GM21526 (cell line): ENCODE results near the gene TMEM185A.
"Not testable (repeated sequence)": the region's sequence is repeated elsewhere in the genome, so short reads cannot be mapped to it uniquely, and the experiment has no call there.

Experiments used
- ATAC-seq: cut with Tn5 transposase; IDR thresholded peaks from one replicate; pipeline ENCODE4 v1.9.1; 2021; ENCODE audit warnings: moderate library complexity; ENCODE audit not compliant: unreplicated experiment, low FRiP score

The TMEM185A gene

DNA sequence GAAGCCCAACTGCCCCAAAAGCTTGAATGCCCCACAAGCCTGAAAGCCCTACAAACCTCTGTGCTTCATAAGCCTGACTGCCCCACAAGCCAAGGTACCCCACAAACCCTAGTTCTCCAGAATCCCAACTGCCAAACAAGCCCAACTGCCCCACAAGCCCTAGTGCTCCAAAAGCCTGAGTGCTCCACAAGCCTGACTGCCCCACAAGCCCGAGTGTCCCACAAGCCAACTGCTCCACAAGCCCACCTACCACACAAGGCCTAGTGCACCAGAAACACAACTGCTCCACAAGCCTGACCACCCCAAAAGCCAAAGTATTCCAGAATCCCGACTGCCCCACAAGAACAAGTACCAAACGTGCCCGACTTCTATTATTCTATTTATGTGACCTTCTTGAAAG lies 68.2 kb downstream of the TMEM185A start:
- ATAC-seq: no peak

DNA sequence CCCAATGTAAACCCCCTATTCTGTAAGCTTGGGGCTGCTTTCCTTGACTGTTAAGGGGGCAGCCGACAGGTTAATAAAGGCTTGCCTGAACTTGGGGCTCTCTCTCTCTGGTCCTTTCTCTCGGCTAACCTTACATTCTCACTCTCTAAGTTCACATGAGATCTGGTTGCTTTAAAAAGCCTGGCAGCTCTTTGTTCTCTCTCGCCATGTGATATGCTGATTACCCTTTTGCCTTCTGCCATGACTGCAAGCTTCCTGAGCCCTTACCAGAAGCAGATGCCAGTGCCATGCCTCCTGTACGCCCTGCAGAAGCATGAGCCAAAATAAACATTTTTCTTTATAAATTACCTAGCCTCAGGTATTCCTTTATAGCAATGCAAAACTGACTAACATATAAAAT lies 76.3 kb downstream of the TMEM185A start:
- not testable (repeated sequence) for ATAC-seq

DNA sequence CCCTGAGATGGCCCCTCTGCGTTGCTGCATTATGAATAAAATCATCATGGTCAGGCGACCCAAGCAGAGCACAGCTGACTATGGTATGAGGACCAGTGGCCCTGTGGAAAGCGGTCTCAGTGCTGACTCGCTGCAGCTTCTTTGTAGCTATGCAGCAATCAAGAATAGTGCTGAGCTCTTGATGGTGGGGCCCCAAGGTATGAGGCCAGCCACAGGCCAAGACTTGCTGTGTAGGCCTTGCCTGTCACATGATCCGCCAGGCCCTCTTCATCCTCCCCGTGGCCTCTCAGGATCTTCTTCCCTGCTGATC lies 79.7 kb downstream of the TMEM185A start:
- not testable (repeated sequence) for ATAC-seq

DNA sequence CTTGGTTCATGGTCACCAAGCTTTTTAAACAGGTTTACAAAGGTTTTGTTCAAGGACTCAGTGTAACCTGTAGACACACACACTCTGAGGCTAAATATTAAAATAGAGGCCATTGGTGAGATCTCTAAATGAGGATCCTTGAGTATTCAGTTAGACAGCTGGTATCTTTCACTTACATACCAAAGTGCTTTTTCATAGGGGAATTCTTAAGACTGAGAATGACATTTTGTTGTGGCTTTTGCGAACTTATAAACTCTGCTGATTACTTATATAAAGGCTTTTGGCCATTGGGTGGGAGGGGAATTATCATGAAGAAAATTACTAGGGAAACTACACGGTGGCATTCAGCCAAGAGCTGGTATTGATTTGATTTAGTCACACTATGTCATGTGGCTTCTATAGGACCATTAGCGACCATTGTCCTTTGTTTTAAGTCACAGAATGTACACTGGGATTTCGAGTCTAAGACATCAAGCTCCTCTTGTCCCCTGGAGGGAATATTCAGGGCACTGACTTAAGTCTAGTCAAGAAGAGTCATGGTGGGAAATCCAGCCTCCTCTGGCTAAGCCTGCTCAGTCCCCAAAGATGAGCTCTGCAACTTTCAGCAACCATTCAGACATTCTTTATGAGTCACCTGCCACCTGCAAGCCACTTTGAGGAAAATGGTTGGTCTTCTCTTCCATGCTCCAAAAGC lies 80.2 kb downstream of the TMEM185A start:
- ATAC-seq: not testable (repeated sequence)

DNA sequence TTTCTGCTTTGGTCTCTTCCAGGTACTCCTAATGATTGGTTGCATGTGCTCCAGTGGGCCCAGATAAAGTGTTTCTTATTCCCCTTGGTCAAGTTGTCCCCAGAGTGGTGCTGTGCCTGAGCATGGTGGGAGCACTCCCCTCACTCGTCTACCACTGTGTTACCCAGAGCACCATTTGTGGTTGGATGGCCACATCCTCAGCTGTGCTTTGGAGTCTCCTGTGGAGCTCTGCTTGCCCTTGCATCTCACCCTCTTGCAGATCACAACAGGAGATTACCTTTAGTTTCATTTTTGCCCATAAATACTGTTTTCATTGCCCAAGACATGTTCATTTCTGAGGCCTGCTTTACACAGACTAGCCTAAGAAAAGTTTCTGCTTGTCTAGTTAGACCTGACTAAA lies 81.1 kb downstream of the TMEM185A start:
- ATAC-seq: not testable (repeated sequence)

DNA sequence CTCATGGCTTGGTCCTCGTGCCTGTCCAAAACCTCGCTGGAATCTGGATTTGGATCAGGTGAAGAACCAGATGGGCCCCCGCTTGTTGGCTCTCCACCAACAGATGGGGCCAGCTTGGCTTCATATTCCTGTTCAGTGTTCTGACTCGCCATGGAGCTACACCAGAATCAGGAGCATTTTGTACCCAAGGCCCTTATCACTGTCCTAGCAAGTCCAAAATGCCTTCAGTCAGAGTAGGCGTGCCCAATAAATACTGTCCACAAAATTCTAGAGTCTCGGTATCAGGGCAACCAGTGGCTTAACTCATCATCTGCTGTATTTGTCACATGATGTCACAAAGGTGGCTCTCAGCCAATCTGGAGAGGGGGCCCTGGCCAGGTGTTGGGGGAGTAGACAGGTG lies 81.9 kb downstream of the TMEM185A start, which contains the start of gene HSFX3:
TSS of gene HSFX3 (minus strand) at position 224 of the 400 bp plus-strand sequence. CDS start at position 152, 72 bp downstream.
- ATAC-seq: not testable (repeated sequence)

DNA sequence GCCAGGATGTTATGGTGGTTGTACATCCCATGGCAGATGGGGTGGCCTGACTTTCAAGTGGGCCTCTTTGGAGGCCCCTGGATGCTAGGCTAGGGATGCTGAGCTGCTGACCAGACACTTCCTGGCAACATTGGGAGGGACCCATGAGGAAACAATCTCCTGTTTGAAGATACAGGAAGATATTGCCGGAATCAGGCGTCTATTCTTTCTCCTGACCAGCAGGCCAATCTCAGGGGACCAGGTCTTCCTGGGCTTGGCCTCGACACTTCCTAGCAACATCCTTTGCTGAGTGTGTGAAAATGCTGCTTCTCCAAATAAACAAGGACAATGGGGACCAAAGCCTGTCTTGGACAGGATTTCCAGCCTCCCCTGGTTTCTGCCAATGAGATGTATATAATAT lies 83.8 kb downstream of the TMEM185A start:
- not testable (repeated sequence) for ATAC-seq

DNA sequence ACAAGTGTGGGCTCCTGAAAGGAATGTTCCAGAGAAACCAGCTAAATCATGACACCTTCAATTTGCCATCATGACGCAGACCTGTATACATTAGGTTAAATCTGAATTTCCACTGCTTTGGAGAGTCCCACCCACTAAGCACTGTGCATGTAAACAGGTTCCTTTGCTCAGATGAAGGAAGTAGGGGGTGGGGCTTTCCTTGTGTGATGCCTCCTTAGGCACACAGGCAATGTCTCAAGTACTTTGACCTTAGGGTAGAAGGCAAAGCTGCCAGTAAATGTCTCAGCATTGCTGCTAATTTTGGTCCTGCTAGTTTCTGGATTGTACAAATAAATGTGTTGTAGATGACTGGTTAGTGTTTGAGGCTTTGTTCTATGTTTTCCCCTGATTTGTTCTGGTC lies 84.6 kb downstream of the TMEM185A start:
- not testable (repeated sequence) for ATAC-seq
